GM19043 (cell line): ENCODE measurements around the gene SYNE3.

ENCODE experiments used
- ATAC-seq: cut with Tn5 transposase; IDR thresholded peaks from one replicate; pipeline ENCODE4 v1.9.1; 2021; ENCODE audit warnings: low read depth; ENCODE audit not compliant: unreplicated experiment

SYNE3 gene

GRCh38 chr14:95477411-95478269 lies 38.8 kb downstream of the SYNE3 start:
- ATAC-seq: no peak

DNA sequence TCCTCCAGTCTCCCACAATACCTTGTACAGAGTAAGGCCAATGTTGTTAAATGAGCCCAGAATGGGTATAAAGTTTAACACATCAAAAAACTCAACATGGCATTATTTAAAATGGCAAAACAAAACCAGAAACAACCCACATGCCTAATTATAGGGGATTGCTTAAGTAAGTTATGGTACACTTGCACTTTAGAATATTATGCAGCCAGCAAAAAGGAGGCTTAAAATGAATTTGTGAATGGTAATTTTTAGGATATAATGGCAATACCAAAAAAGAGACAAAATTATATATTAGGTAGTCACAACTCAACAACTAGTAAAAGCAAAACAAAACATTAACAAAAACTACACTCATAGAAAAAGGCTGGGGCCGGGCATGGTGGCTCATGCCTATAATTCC lies 39.7 kb downstream of the SYNE3 start:
- no peak for ATAC-seq

GRCh38 chr14:95475540-95476240 lies 40.8 kb downstream of the SYNE3 start:
- no peak for ATAC-seq

- no peak for ATAC-seq
These were observed 41.5 kb downstream of the SYNE3 start for GRCh38 chr14:95474941-95475340.

DNA sequence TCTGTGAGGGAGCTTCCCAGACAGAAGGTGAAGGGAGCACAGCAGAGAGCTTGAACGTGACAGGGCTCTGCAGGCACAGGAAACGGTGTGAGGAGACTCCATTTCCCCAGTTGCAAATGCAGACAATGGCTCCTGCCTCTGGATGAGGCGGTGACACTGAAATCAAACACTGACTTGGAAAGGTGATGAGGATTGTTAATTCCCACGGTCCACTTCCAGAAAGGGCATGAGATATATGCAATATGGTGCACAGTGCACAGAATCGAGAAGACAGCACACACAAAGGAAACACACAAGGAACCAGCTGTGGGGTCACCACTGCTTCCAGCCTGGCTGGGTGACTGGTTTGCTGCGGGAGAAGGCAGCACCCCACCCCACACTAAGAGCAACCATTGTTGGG lies 42.0 kb downstream of the SYNE3 start:
- ATAC-seq: no peak

GRCh38 chr14:95472819-95473251 lies 43.6 kb downstream of the SYNE3 start:
- ATAC-seq: no peak

DNA sequence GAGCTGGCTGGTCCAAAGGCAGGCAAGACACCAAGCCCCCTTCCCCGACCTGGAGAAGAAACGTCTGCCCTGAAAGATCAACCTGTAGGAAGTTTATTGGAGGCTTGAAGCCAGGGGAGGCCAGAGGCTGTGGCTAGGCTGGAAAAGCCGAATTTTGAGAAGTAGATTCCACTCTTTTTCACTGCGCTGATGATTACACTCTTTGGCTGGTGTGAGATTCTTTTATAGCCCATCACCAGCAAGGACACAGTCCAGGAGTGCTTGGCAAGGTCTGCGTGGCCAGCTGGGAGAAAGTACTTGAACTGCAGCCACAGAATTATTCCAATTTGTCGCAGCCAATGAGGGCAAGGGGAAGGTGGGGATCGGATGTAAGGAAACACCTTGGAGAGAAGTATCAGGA lies 45.0 kb downstream of the SYNE3 start:
- ATAC-seq: no peak

- no peak for ATAC-seq
These were observed 45.4 kb downstream of the SYNE3 start for GRCh38 chr14:95471016-95471415.

DNA sequence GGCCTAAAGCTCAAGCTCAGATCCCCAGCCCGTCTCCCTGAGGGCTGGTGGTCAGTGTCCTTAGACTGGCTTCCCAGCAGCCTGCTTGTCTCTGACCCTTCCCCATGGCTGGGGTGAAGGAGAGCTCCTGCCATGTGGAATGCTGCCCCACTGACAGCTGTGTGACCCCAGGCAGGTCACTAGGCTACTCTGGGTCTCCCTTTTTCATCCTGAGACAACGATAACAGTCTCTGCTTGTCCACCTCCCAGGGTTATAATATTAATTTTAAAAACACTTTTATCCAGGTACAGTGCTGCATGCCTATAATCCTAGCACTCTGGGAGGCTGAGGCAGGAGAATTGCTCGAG lies 47.3 kb downstream of the SYNE3 start:
- ATAC-seq: no peak

GRCh38 chr14:95468448-95469133 lies 47.9 kb downstream of the SYNE3 start:
- ATAC-seq: no peak

DNA sequence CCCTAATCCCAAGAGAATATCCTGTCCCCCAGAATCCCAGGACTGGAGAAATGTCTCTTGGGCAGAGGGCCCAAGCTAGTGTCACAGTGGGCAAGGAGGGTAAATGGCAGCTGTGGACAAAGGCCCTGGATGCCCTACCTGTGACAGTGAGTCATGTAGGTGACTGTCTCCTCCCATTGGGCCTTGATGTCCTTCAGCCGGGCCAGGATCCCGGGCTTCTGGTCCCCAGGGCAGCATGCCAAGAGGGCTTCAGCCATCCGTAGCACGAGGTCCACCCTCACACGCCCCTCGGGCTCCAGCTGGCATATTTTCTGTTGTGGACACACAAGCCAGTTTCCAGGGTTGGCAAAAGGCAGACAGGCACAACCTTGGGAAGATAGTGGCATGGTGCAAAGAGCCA lies 48.8 kb downstream of the SYNE3 start:
- ATAC-seq: no peak

GRCh38 chr14:95467232-95467631 lies 49.2 kb downstream of the SYNE3 start:
- ATAC-seq: no peak
